GM12878 (cell line): Measurements from ENCODE around the gene FOXG1. TPM values are rescaled to one million over a fixed set of nuclear protein-coding genes. Genes with fewer than 3 reads are reported as not detected.

Experiments
- ATAC-seq: fragments of 200-7000 bp; cut with Tn5 transposase; 3 replicates; pipeline ENCODE4 v1.9.1; 2020; ENCODE audit warnings: mild to moderate bottlenecking, moderate library complexity
- BruUV-seq: library from RNA; stranded (reverse); fragments of 400-500 nt; replicated peaks from 2 replicates; lab custom pipeline; 2021; lab: Mats Ljungman, UMichigan
- CTCF ChIA-PET: fragments of 300-600 bp; sonication (Branson Sonifier 250); formaldehyde crosslinking; extraction: SDS; loops from one replicate; lab custom pipeline; 2021; ENCODE audit warnings: inconsistent platforms; lab: Yijun Ruan, JAX
- POLR2A ChIA-PET: fragments of 350-600 bp; formaldehyde crosslinking; extraction: SDS; loops from one replicate; lab custom pipeline; 2021; ENCODE audit warnings: inconsistent platforms; lab: Charles Lee
- RAD21 ChIA-PET: fragments of 300-600 bp; sonication (Branson Sonifier 250); formaldehyde crosslinking; loops from one replicate; lab custom pipeline; 2023; ENCODE audit warnings: antibody characterized with exemption; ENCODE audit not compliant: unreplicated experiment; lab: Charles Lee
- SMC1A ChIA-PET: fragments of 300-600 bp; sonication (Branson Sonifier 250); formaldehyde crosslinking; loops from one replicate; lab custom pipeline; 2023; ENCODE audit not compliant: unreplicated experiment, uncharacterized antibody; lab: Charles Lee
- DNase-seq: peaks from one replicate; pipeline ENCODE4 v3.0.0-alpha.2; 2011; ENCODE audit warnings: low read depth, low spot score
- FAIRE-seq: peaks from 3 replicates; lab custom pipeline; 2011; peaks lifted over from hg19 to GRCh38; lab: Jason Lieb, UNC
- H2AFZ ChIP-seq: 2 replicates; pipeline ENCODE4 v1.6.0; 2011; ENCODE audit warnings: low read depth, low read length, control low read depth; ENCODE audit not compliant: control insufficient read depth
- H3K27ac ChIP-seq: 2 replicates; pipeline ENCODE4 v1.5.1; 2011; ENCODE audit warnings: control low read depth; ENCODE audit not compliant: control insufficient read depth, insufficient read depth
- H3K27me3 ChIP-seq, 2 experiments: replicated peaks in 1 of 2; 2 replicates each; pipeline versions ENCODE4 v1.6.0 to v1.6.1; 2011; ENCODE audit warnings: low read length in 1 of 2; ENCODE audit not compliant: control insufficient read depth in 2 of 2, insufficient read depth in 2 of 2
- H3K36me3 ChIP-seq, 2 experiments: 2 replicates each; pipeline ENCODE4 v1.5.1; 2011; ENCODE audit warnings: low read length in 1 of 2; ENCODE audit not compliant: control insufficient read depth in 2 of 2, insufficient read depth in 2 of 2
- H3K4me1 ChIP-seq: 2 replicates; pipeline ENCODE4 v1.6.1; 2011; ENCODE audit warnings: mild to moderate bottlenecking, low read length, moderate library complexity, mixed read lengths; ENCODE audit not compliant: control insufficient read depth, insufficient read depth
- H3K4me2 ChIP-seq: 2 replicates; pipeline ENCODE4 v1.6.0; 2011; ENCODE audit warnings: control low read depth; ENCODE audit not compliant: control insufficient read depth, insufficient read depth
- H3K4me3 ChIP-seq: fragments of 200-600 bp; sonication (generic); 2 replicates; pipeline ENCODE4 v1.5.1; 2016
- H3K79me2 ChIP-seq: 2 replicates; pipeline ENCODE4 v1.6.0; 2011; ENCODE audit warnings: low read length; ENCODE audit not compliant: control insufficient read depth, insufficient read depth
- H3K9ac ChIP-seq: 2 replicates; pipeline ENCODE4 v1.8.0; 2011; ENCODE audit warnings: low read length, control low read depth, mixed read lengths; ENCODE audit not compliant: control insufficient read depth, insufficient read depth
- H3K9me3 ChIP-seq: replicated peaks from 3 replicates; pipeline ENCODE4 v1.5.1; 2011; ENCODE audit warnings: mild to moderate bottlenecking, low read length; ENCODE audit not compliant: control insufficient read depth, insufficient read depth
- H4K20me1 ChIP-seq: 2 replicates; pipeline ENCODE4 v1.6.0; 2011; ENCODE audit not compliant: control insufficient read depth, insufficient read depth
- CEBPZ ChIP-seq: fragments of 150-350 bp; IDR thresholded peaks from 2 replicates; pipeline ENCODE4 v1.6.1; 2016; ENCODE audit warnings: low read depth, low read length
- HCFC1 ChIP-seq: fragments of 150-350 bp; IDR thresholded peaks from 2 replicates; pipeline ENCODE4 v1.6.1; 2014; ENCODE audit warnings: low read length
- MEF2A ChIP-seq: IDR thresholded peaks from 2 replicates; pipeline ENCODE4 v1.6.1; 2011; ENCODE audit warnings: low read depth, mild to moderate bottlenecking, low read length, moderate library complexity; ENCODE audit not compliant: insufficient read depth
- MYC ChIP-seq: IDR thresholded peaks from 2 replicates; pipeline ENCODE4 v1.6.1; 2011; ENCODE audit warnings: mild to moderate bottlenecking, low read length, moderate library complexity, inconsistent platforms; ENCODE audit not compliant: insufficient read depth, insufficient replicate concordance, insufficient read length, severe bottlenecking
- NR2F1 ChIP-seq: fragments of 450-650 bp; conservative IDR thresholded peaks from 2 replicates; pipeline ENCODE4 v1.6.1; 2017; ENCODE audit warnings: mild to moderate bottlenecking
- PML ChIP-seq: IDR thresholded peaks from 2 replicates; pipeline ENCODE4 v1.6.1; 2012; ENCODE audit warnings: low read length, inconsistent platforms
- SMARCA5 ChIP-seq: fragments of 450-650 bp; IDR thresholded peaks from 2 replicates; pipeline ENCODE4 v1.6.1; 2017; ENCODE audit warnings: mild to moderate bottlenecking
- TCF12 ChIP-seq: IDR thresholded peaks from 2 replicates; pipeline ENCODE4 v1.6.1; 2011; ENCODE audit warnings: low read depth, mild to moderate bottlenecking, low read length
- ZNF384 ChIP-seq: IDR thresholded peaks from 2 replicates; pipeline ENCODE4 v1.6.1; 2012; ENCODE audit warnings: low read depth, mild to moderate bottlenecking, low read length, improper control_type of control experiment, borderline replicate concordance
- WGBS: methylation state at CpG from one replicate; pipeline ENCODE4 v1.1.6; 2016; ENCODE audit warnings: low lambda C conversion rate; ENCODE audit not compliant: insufficient replicate concordance, insufficient coverage; ENCODE audit errors: missing lambda C conversion rate; 5-methylcytosine and 5-hydroxymethylcytosine counted together
- in situ Hi-C: fragments of 300-500 bp; cut with MboI; formaldehyde crosslinking; loops from 9 replicates; pipeline ENCODE4 v1.14.3; 2018; ENCODE audit warnings: mixed read lengths
- intact Hi-C: fragments of 100-400 bp; cut with micrococcal nuclease; formaldehyde crosslinking; loops from one replicate; pipeline ENCODE4 v1.14.2; 2022; ENCODE audit not compliant: unreplicated experiment
- polyA plus RNA-seq, 11 experiments: library from polyadenylated mRNA; depleted of rRNA in 4 of 11; unstranded in 6 of 11; stranded (reverse) in 5 of 11; fragments of >200 nt; fragmentation: Nextera tagmentation in 4 of 11; fragmentation: Illumina TruSeq in 1 of 11; extraction: Ambion mirVana in 4 of 11; extraction: Trizol in 1 of 11; gene quantifications; 1 replicate in 1 of 11; 2 replicates in 10 of 11; pipeline versions ENCODE4 v1.2.1 to v1.2.3, GENCODE V29; 2011 to 2016; ENCODE audit warnings: inconsistent platforms in 2 of 11, missing spikeins in 2 of 11, low read depth in 1 of 11
- total RNA-seq, 4 experiments: library from RNA; depleted of rRNA in 3 of 4; stranded (reverse); fragments of >200 nt in 3 of 4; fragmentation: Illumina TruSeq in 1 of 4; extraction: Trizol in 1 of 4; gene quantifications; 2 replicates each; pipeline versions ENCODE4 v1.2.1 to v1.2.3, GENCODE V29; 2013 to 2021

The FOXG1 gene
- total and polyA plus RNA-seq, 10 of the 15 experiments (the other 5 are each of a cell fraction or from before 2014, with no cell fraction given), result 0.04 to 0.44 (median 0.06) TPM; not detected in 1

GRCh38 chr14:28762303-28762954, 4.2 kb upstream of the FOXG1 start (continued):
- no peak for TF ChIP-seq PML
- TF ChIP-seq CEBPZ, result no peak
- TF ChIP-seq, all 136 proteins: peak for 0

GRCh38 chr14:28762955-28763326, 3.6 kb upstream of the FOXG1 start:
- H3K4me3 ChIP-seq, result no peak overlapping the region
- no TSS peak for BruUV-seq
- H3K4me2 ChIP-seq, result no peak overlapping the region
- RAD21 ChIA-PET, result no interaction called here
- 0% methylated on average over 3 of the region's 3 CpGs for WGBS
- no peak for FAIRE-seq
- TF ChIP-seq TCF12 (no peak), ZNF384 (no peak), NR2F1 (no peak), SMARCA5 (no peak), MYC (no peak), MEF2A (no peak), HCFC1 (no peak)
- H3K9ac ChIP-seq, result no peak overlapping the region
- H3K79me2 ChIP-seq, result no peaks in the 10 kb centered on the region
- no peak overlapping the region for H2AFZ ChIP-seq
- no peaks in the 10 kb centered on the region for H4K20me1 ChIP-seq
- H3K27ac ChIP-seq, result no peak overlapping the region
- CTCF ChIA-PET, result interaction anchor here (1.2 kb wide), 1 partner anchor 12 kb away, joined by 3 read pairs; no protein-coding TSS in a partner anchor
- ATAC-seq, result no peak
- no peak for DNase-seq
- in situ Hi-C loops (loop anchor here (5.0 to 25.0 kb wide), 3 partner anchors 449 to 1674 kb away; no protein-coding TSS in a partner anchor), intact Hi-C loops (no loop called here)
- H3K27me3 ChIP-seq, result peaks cover 0 to 14% of the 10 kb centered on the region in 2 experiments
- H3K4me1 ChIP-seq, result no peaks in the 10 kb centered on the region
- peaks cover 1% of the 10 kb centered on the region; the same call in 1 of the 3 replicates for H3K9me3 ChIP-seq
- SMC1A ChIA-PET, result no interaction called here
- POLR2A ChIA-PET, result no interaction called here
- H3K36me3 ChIP-seq, result no peaks in the 10 kb centered on the region
